Ishikawa (cell line): ENCODE data around the gene IFT43.

ENCODE experiments used
- CEBPB ChIP-seq: IDR thresholded peaks from 2 replicates; pipeline ENCODE4 v1.6.1; 2012
- CREB1 ChIP-seq: IDR thresholded peaks from 2 replicates; pipeline ENCODE4 v1.6.1; 2012; ENCODE audit warnings: low read depth
- EGR1 ChIP-seq: IDR thresholded peaks from 2 replicates; pipeline ENCODE4 v1.6.1; 2012
- EP300 ChIP-seq: IDR thresholded peaks from 2 replicates; pipeline ENCODE4 v1.6.1; 2012; ENCODE audit warnings: borderline replicate concordance
- FOXM1 ChIP-seq: IDR thresholded peaks from 2 replicates; pipeline ENCODE4 v1.6.1; 2012; ENCODE audit warnings: low read depth, borderline replicate concordance
- NFIC ChIP-seq: IDR thresholded peaks from 2 replicates; pipeline ENCODE4 v1.6.1; 2012
- RAD21 ChIP-seq: IDR thresholded peaks from 2 replicates; pipeline ENCODE4 v1.6.1; 2012; ENCODE audit warnings: low read depth
- TAF1 ChIP-seq: IDR thresholded peaks from 2 replicates; pipeline ENCODE4 v1.6.1; 2012; ENCODE audit warnings: low read depth, mild to moderate bottlenecking
- TCF12 ChIP-seq: IDR thresholded peaks from 2 replicates; pipeline ENCODE4 v1.6.1; 2012; ENCODE audit warnings: low read depth
- TEAD4 ChIP-seq: IDR thresholded peaks from 2 replicates; pipeline ENCODE4 v1.6.1; 2012
- USF1 ChIP-seq: IDR thresholded peaks from 2 replicates; pipeline ENCODE4 v1.6.1; 2012
- YY1 ChIP-seq: IDR thresholded peaks from 2 replicates; pipeline ENCODE4 v1.6.1; 2012; ENCODE audit warnings: low read depth
- ZBTB7A ChIP-seq: IDR thresholded peaks from 2 replicates; pipeline ENCODE4 v1.6.1; 2012; ENCODE audit warnings: low read depth
- TF ChIP-seq, protein P1 (sequence below): IDR thresholded peaks from 2 replicates; pipeline ENCODE4 v1.6.1; 2012; ENCODE audit warnings: low read depth, mild to moderate bottlenecking
- TF ChIP-seq, protein P2 (sequence below): IDR thresholded peaks from 2 replicates; pipeline ENCODE4 v1.6.1; 2012

The IFT43 gene

DNA sequence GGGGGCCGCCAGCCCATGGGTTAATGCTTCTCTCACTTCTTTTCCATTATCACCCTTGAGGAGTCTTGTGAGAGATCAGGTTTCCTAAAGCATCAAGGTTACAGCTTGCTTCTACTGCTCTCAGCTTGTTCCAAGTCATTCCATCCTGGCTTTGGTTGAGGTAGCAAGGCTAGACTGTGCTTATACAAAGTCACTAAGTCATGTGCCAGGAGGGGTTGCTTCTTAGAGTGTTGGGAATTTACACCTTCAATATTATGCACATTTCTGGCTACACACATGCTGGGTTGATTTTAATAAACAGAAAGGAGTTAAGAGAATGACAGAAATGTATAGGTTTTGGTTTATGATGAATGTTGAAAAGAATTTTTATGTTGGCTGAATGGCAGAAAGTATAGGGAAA is 21.8 kb downstream of the IFT43 start:
- no peak for TF ChIP-seq NFIC

- TF ChIP-seq YY1: no peak
- no peak for TF ChIP-seq NFIC
- TF ChIP-seq EP300: no peak
- TF ChIP-seq FOXM1: no peak
- no peak for TF ChIP-seq USF1
- TF ChIP-seq RAD21: no peak
- TF ChIP-seq TAF1: no peak
- no peak for TF ChIP-seq TEAD4
- TF ChIP-seq, protein P1, sequence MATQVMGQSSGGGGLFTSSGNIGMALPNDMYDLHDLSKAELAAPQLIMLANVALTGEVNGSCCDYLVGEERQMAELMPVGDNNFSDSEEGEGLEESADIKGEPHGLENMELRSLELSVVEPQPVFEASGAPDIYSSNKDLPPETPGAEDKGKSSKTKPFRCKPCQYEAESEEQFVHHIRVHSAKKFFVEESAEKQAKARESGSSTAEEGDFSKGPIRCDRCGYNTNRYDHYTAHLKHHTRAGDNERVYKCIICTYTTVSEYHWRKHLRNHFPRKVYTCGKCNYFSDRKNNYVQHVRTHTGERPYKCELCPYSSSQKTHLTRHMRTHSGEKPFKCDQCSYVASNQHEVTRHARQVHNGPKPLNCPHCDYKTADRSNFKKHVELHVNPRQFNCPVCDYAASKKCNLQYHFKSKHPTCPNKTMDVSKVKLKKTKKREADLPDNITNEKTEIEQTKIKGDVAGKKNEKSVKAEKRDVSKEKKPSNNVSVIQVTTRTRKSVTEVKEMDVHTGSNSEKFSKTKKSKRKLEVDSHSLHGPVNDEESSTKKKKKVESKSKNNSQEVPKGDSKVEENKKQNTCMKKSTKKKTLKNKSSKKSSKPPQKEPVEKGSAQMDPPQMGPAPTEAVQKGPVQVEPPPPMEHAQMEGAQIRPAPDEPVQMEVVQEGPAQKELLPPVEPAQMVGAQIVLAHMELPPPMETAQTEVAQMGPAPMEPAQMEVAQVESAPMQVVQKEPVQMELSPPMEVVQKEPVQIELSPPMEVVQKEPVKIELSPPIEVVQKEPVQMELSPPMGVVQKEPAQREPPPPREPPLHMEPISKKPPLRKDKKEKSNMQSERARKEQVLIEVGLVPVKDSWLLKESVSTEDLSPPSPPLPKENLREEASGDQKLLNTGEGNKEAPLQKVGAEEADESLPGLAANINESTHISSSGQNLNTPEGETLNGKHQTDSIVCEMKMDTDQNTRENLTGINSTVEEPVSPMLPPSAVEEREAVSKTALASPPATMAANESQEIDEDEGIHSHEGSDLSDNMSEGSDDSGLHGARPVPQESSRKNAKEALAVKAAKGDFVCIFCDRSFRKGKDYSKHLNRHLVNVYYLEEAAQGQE: no peak
- TF ChIP-seq CEBPB: no peak
- no peak for TF ChIP-seq TCF12
- TF ChIP-seq EGR1: no peak
- TF ChIP-seq, protein P2, sequence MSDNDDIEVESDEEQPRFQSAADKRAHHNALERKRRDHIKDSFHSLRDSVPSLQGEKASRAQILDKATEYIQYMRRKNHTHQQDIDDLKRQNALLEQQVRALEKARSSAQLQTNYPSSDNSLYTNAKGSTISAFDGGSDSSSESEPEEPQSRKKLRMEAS: no peak
- TF ChIP-seq ZBTB7A: no peak
Observed at GRCh38 chr14:76007852-76008251, 22.3 kb downstream of the IFT43 start.

GRCh38 chr14:76011930-76012329 is 26.4 kb downstream of the IFT43 start:
- TF ChIP-seq NFIC (no peak), ZBTB7A (no peak), RAD21 (no peak), USF1 (no peak), TCF12 (no peak), EGR1 (no peak), TEAD4 (no peak), CEBPB (no peak), CREB1 (no peak), TAF1 (no peak), YY1 (no peak), EP300 (no peak), FOXM1 (no peak)
- TF ChIP-seq, protein P1: no peak
- TF ChIP-seq, protein P2: no peak

GRCh38 chr14:76012354-76012753 is 26.8 kb downstream of the IFT43 start:
- TF ChIP-seq EP300: no peak
- TF ChIP-seq, protein P2: no peak
- no peak for TF ChIP-seq ZBTB7A

DNA sequence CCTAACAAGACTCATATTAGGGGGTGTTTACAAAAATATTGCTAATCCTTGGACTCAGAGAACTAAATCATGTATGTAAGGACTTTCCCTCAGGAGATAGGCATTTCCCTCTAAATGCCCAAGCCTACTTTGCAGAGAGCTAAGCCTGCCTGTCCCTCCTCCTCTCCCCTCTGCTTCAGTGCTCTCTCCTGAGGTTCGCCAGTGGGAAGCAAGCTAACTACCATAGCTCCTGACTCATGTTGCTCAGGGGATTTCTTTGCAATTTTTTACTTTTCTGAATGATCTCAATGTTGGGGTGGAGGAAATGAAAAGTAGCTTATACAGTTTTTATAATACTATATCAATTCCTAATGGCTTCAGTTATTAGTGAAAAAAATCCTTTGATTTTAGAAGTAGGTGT is 29.6 kb downstream of the IFT43 start:
- no peak for TF ChIP-seq CEBPB
- TF ChIP-seq CREB1: no peak
- no peak for TF ChIP-seq FOXM1
- TF ChIP-seq USF1: no peak
- TF ChIP-seq EP300: no peak
- TF ChIP-seq, protein P1: no peak
- no peak for TF ChIP-seq ZBTB7A
